NCI-H526 (cell line): Measurements from ENCODE around the gene CACUL1.
"Not testable (repeated sequence)": the region's sequence is repeated elsewhere in the genome, so short reads cannot be mapped to it uniquely, and the experiment has no call there.

Experiments
- DNase-seq, 2 experiments: peaks; one replicate each; lab custom pipeline; 2025; lab: John Stamatoyannopoulos, UW

CACUL1 gene

GRCh38 chr10:118768041-118768919 is 13.5 kb upstream of the CACUL1 start:
- no peak for DNase-seq

DNA sequence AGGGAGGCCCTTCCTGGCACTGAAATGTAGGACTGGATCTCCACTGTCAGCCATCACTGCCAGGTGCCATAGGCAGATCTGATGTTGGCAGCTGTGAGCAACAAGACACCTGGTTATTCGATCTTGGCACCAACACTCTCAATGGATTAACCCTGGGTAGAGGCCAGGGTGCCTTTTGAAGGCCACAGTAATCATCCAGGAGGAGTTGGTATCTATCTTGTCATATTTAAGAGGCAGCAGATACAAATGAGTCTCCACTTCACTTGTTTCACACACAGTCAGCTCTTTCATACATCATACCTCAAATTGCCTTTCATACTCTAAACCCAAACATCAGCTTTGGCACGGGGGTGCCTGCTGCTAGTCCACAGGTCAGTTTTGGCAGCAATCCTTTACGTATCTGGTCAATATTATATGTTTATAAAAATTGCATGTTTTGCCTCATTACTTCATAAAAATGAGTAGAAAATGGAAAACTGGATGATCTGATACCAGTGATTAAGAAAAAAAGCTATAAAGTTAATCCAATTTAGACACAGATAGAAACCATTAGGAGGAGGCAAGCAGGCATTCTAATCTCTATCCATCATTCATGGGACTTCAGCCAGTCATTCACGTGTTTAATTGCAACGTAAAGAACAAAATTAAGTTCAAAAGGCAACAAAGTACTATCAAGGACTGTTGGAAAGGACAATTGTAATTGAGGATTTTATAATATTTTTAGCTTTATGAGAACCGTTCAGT is 12.7 kb upstream of the CACUL1 start:
- DNase-seq: no peak

DNA sequence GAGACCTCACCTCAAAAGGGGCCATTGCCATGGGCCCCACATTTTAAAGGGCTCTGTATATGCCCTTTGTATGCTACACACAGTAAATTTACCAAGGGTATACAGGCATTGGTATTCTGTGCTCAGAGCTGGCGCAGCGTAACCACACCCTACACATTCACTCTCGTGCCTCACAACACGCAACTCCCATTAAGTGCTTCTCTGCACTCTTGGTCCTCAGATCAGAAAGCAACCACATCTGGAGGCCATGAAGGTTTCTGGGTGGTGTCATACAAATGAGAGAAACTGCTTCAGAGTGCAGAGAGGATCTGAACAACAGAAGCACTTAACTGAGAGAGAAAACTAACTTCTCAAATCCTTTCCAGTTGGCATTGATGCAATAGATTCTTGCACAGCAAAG is 9.4 kb upstream of the CACUL1 start:
- no peak for DNase-seq

GRCh38 chr10:118763202-118763988 is 8.6 kb upstream of the CACUL1 start:
- no peak for DNase-seq

DNA sequence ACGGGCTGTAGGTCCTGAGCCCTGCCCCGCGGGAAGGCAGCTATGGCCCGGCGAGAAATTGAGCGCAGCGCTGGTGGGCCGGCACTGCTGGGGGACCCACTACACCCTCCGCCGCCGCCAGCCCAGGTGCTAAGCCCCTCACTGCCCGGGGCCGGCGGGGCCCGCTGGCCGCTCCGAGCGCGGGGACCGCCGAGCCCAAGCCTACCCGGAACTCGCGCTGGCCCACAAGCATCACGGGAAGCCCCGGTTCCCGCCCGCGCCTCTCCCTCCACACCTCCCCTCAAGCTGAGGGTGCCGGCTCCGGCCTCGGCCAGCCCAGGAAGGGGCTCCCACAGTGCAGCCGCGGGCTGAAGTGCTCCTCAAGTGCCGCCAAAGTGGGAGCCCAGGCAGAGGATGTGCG is 5.5 kb upstream of the CACUL1 start:
- no peak for DNase-seq

DNA sequence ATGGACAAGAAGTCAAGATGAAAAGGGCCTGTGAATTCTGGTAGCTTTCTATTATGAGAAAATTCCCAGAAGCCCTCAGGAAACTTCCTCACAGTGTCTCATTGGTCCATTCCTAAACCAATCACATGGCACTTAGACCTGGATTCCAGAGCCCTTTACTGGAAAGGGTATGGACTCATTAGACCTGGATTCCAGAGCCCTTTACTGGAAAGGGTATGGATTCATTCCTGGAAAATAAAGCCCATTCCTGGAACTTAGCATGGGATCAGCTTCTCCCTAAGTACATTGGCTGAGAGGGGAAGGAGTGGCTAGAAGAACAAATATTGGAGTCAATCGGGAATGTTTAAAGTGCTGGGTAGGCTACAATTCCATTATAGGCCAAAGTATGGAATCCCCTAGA is 3.7 kb upstream of the CACUL1 start:
- DNase-seq: no peak

DNA sequence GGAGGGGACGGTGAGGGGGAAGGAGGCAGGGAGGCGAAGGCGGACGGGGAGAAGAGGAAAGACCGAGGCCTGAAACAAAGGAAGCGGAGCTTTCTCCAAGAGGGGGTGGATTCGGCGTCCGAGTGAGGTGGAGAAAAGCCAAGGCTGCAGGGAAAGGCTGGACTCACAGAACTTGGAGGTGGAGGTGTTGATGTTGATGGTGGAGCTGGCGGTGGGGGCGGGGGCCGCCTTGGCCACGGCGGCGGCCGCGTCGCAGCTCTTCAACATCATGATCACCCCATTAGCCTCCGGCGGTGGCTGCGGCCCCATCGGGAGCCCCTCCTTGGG is 578 bp downstream of the CACUL1 start:
- peak; percentile 12 to 65 for DNase-seq

DNA sequence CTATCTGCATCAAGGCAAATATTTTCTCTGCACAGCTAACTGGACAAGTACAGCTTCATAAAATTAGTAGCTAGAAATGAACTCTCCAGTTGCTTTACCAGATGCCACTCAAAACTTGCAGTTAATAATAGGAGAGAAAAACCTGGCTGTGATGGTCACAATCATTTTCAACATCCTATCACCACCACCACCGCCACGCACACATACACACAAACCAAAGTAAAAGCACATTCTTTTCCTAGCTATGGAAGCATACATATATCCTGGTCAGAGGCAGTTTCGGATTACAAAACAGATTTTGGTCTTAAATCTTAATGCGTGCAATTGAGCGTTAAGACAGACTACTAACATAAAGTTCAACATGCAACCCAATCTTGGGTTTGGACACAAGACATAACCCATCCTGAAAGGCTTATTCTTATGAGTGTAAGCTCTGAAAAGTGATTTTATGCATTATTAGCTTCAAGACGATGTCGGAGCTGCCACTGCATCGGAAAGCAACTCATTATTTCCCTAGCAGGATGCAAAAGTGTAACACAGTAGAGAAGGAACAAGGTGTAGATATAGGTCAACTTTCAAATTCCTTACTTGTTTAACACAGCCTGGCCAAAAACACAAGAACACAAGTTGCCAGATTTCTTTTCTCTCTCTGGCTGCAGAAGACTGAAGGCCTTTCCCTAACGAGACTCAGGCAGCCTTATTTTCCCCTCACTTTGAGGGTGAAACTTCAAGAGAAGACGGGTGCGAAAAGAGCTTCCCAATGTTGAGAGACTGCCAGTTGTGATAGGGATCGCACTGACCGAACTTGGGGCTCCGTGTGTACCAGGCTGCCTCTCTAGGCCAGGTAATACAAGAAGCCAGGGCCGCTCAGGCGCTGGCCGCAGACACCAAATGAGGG is 1.2 kb downstream of the CACUL1 start:
- no peak for DNase-seq

DNA sequence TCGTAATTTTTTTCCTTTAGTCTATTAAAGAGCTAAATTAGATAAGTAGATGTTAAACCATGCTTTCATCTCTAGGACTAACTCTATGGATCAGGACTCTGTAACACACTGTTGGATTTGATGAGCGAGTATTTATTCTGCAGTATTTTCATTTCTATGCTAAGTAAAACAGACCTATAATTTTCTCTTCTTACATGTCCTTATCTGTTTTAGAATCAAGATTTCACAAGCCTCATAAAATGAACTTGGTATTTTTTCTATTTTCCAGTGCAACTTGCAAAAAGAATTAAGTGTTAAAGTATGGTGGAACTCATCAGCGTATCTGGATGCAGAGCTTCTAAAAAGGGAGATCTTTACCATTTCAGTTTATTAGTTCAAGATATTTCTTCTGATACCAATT is 2.4 kb downstream of the CACUL1 start:
- no peak for DNase-seq

DNA sequence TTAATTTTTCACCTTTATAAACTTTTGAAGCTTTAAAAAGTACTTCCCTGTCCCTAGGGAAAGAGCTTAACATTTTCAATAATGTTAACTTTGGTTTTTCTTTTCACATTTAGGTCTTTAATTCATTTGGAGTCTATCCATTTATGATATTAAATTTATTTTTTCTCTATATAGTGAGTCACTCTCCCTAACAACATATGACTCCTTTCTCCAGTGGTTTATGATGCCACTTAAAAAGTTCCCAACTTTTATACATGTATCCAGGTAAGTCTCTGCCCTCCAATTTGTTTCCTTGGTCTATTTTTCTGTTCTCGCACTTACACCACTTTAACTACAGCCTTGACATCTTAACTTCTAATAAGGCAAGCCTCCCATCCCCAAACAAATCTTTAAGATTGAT is 3.5 kb downstream of the CACUL1 start:
- no peak for DNase-seq

DNA sequence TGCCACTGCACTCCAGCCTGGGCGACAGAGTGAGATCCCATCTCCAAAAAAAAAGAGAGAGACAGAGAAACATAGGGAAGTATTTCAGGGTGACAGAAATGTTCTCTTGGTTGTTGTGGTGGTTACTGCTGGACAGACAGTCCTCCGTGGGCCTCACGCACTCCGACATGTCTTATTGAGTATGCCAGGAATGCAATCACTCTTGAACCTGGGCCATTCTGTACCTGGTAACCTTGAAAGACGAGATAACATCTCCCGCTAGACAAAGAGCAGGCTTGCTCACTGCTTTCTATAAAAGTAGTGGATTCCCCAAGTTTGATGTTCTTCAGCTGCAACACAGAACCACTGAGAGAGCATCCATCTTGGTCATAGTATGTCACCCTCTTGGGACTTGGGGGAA is 6.7 kb downstream of the CACUL1 start:
- DNase-seq: no peak

DNA sequence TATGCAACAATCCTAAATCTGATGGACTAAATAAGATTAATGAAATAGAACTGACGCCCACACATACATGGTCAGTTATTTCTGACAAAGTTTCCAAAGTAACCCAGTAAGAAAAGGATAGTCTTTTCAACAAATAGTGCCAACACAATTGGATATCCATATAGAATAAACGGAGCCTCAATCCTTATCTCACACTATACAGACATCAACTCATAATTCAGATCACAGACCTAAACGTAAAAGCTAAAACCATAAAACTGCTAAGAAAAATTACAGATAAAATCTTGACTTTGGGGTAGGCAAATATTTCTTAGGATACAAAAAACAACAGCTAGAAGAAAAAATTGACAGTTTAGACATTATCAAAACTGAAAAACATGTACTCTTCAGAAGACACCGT is 8.5 kb downstream of the CACUL1 start:
- DNase-seq: no peak

DNA sequence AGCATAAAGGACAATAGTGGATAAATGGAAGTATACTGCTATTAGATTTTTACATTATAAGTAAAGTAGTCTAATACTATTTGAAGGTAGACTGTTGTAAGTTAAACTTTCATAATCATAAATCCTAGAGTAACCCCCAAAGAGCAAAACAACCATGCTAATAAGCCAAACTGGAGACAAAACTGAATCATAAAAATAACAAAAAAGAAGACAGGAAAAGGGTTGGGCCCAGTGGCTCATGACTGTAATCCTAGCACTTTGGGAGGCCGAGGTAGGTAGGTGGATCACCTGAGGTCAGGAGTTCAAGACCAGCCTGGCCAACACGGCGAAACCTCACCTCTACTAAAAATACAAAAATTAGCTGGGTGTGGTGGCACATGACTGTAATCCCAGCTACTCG is 9.7 kb downstream of the CACUL1 start:
- no peak for DNase-seq

DNA sequence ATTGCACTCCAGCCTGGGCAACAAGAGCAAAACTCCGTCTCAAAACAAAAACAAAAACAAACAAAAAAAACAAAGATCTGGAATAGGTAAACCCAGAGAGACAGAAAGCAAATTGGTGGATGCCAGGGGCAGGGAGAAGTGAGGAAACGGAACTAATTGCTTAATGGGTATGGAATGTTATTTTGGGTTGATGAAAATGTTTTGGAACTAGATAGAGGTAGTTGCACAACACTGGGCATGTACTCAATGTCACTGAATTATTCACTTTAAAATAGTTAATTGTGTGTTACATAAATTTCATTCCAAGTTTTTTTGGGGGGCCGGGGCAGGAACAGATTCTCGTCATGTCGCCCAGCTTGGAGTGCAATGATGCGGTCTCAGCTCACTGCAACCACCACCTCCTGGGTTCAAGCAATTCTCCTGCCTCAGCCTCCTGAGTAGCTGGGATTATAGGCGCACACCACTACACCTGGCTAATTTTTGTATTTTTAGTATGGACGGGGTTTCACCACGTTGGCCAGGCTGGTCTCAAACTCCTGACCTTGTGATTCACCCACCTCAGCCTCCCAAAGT is 10.3 kb downstream of the CACUL1 start:
- not testable (repeated sequence) for DNase-seq

DNA sequence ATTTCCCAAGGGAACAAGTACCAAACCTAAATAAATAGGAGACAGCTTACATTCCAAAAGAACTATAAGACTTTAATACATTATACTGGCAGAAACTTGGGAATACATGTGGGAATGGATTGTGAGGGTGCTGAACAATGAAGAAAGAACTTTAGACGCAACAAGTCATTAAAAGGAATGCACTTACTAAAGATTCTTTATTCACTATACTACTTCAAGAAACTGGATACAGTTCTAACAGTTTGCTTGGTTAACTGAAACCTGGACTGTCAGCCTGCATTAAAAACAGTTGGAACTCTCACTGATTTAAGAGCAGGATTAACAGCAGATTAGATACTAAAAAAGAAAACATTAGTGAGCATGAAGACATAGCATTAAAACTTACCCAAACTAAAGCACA is 12.0 kb downstream of the CACUL1 start:
- DNase-seq: no peak

GRCh38 chr10:118742032-118742431 is 12.7 kb downstream of the CACUL1 start:
- DNase-seq: no peak

DNA sequence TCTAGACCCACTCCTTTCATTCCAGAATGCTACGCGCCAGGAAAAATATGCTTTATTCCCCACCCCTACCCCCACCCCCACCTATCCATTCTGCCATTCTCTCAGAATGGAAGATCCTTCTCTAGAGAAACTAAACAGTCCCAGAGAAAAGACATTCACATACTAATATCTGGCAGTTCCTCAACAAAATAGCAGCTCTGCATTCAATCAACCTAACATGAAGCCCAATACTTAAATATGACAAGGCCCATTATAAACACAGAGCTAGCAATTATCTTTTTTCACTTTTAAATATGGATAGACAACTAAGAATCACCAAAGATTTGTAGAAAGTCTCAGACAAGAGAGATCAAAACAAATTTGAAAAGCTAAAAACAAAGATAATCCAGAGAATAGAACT is 16.4 kb downstream of the CACUL1 start:
- DNase-seq: no peak

DNA sequence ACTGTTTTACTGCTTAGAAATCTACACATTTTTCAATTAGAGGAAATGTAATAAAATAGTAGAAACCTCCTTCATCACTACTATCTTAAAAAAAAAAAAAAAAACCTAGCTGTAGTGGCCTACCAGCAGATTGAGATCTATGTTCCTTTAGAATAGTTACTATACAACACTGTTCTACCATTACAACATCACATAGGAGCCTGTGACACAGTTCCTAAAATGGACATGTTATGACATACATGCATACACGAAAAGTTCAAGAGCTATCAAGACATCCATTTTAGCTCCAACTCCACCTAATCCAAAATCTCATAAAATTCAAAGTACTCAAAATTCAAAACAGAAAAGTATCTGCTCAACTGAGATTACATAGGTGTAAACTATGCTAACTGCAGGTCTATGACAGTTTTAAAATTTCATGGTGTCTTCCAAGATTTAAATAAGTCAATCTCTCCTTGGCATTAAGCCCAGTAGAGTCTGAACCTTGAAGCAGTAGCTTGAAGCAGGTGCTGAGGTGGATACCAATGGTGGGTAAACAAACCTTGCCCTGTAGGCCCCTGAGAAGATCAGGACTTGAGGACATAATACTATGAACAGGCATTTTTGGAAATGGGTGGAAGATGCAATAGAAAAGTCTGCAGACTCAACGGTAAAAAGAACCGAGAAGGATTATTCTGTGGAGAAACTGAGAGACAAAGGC is 17.0 kb downstream of the CACUL1 start:
- no peak for DNase-seq

GRCh38 chr10:118735294-118735693 is 19.5 kb downstream of the CACUL1 start:
- DNase-seq: no peak

- DNase-seq: no peak
These were observed 20.3 kb downstream of the CACUL1 start for GRCh38 chr10:118734475-118734874.
